Activated T-helper 1 cell treated with anti-CD3 and anti-CD28 coated beads, Interleukin-2, amount 50 U/mL, for 16 hours (primary cell): Measurements from ENCODE around the gene CALCOCO2.
"Not testable (repeated sequence)": the region's sequence is repeated elsewhere in the genome, so short reads cannot be mapped to it uniquely, and the experiment has no call there.

Experiments
- DNase-seq, 2 donors: peaks; one replicate each; pipeline ENCODE4 v3.0.0-alpha.2; 2020; ENCODE audit warnings: low read depth in 1 of 2, low spot score in 1 of 2

Gene CALCOCO2

DNA sequence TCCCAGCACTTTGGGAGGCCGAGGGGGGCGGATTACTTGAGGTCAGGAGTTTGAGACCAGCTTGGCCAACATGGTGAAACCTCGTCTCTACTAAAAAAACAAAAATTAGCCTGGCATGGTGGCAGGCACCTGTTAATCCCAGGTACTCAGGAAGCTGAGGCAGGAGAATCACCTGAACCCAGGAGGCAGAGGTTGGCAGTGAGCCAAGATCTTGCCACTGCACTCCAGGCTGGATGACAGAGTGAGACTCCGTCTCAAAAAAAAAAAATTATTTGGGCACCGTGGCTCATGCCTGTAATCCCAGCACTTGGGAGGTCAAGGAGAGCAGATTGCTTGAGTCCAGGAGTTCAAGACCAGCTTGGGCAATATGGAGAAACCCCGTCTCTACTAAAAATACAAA lies 9.9 kb upstream of the CALCOCO2 start:
- DNase-seq: not testable (repeated sequence)

GRCh38 chr17:48825446-48826381 lies 5.1 kb upstream of the CALCOCO2 start:
- DNase-seq: no peak

- no peak for DNase-seq
Observed at GRCh38 chr17:48831549-48831883, 681 bp downstream of the CALCOCO2 start.

- DNase-seq: no peak
Observed at GRCh38 chr17:48834973-48835372, 4.1 kb downstream of the CALCOCO2 start.

DNA sequence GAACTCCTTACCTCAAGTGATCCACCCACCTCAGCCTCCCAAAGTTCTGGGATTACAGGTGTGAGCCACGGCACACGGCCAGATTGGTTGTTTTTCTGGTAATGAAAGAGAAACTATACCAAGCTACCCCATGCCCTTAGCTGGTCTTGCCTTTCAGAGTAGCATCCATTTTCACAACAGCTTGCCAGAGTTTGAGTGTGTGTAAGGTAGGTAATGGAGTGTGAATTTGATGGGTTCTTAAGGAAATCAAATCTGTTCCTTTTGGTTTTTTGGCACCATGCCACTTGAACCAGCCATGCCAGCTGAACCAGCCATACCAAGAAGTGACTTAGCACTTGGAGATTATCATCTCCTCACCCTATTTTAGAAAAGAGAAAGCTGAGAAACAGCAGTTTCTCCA lies 5.1 kb downstream of the CALCOCO2 start:
- no peak for DNase-seq

DNA sequence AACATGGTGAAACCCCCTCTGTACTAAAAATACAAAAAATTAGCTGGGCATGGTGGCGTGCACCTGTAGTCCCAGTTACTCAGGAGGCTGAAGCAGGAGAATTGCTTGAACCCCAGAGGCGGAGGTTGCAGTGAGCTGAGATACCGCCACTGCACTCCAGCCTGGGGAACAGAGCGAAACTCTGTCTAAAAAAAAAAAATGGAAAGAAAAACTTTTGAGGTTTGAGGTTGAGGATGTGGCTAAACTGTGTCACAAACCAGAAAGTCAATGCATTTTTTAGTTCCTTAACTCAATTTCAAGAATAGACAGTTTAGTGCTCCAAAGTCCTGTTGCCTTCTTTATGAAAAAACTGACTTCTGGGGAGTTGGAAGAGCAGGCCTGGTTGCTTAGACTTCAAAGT lies 6.6 kb downstream of the CALCOCO2 start:
- DNase-seq: not testable (repeated sequence)

GRCh38 chr17:48840441-48840840 lies 9.6 kb downstream of the CALCOCO2 start:
- no peak for DNase-seq

GRCh38 chr17:48841395-48841831 lies 10.6 kb downstream of the CALCOCO2 start:
- DNase-seq: no peak

- DNase-seq: no peak
Observed at GRCh38 chr17:48842746-48843145, 11.9 kb downstream of the CALCOCO2 start.

DNA sequence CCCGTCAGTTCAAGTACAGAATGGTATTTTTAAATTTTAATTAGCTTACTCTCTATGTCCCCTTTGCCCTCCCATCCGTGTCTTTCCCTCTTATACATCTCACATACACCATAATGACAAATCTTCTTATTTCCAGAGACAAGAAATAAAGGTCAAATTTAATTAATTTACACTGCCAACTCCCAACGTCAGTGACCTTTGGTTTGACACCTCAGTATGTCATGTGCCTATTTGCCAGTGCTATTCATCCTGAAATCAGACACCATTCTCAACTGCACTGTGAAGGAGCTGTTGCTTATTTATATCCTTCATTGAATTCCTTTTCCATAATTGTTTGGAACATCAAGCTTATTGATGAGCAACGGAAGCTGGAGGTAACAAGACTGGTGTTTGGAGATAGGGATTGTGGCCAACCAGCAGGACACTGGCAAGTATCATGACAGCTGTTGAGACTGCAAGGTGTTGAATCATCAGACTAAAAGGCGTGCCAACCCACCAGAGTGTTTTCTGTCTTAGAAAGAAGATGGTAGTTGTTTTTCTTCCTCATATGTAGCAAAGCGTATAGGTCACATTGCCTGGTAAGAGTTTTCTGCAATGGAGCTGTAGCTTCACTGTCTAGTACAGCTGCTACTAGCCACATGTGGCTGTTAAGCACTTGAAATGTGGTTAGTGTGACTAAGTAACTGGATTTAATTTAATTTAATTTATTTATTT lies 12.5 kb downstream of the CALCOCO2 start:
- no peak for DNase-seq

DNA sequence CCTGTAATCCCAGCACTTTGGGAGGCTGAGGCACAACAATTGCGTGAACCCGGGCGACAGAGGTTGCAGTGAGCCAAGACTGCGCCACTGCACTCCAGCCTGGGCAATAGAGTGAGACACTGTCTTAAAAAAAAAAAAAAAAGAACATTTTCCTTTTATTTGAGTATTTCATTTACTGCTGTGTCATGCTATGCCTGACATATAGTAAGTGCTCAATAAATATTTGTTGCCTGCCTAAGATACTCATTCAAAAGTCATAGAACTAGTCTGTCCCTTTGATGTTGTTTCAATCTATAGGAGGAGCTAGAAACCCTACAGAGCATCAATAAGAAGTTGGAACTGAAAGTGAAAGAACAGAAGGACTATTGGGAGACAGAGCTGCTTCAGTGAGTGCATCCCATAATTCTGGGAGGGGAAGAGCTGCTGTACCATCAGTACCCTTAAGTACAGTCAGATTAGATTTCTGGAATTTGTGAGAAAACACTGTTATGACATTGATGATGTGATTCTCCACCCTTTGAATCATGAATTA lies 20.0 kb downstream of the CALCOCO2 start:
- DNase-seq: no peak

GRCh38 chr17:48854774-48855476 lies 24.1 kb downstream of the CALCOCO2 start:
- no peak for DNase-seq

- no peak for DNase-seq
Observed at GRCh38 chr17:48856122-48856821, 25.4 kb downstream of the CALCOCO2 start.

- no peak for DNase-seq
Observed at GRCh38 chr17:48860034-48860433, 29.2 kb downstream of the CALCOCO2 start.

DNA sequence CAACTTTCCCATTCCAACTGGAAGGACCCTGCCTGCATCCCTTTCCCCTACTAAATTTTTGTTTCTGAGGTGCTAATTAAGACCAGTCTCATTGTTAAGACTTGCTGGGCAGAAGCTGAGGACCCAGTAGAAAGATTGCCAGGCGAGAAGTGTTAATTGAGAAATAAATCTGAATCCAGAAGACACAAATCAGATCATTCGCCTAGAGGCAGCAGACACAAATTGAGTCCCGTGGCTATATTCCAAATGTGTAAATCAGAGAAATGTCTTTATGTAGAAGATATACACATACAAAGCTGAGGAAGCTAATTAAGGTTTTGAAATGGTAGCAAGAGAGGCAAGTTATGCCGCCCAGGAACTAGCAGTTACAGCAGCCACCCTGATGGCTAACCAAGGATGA lies 29.6 kb downstream of the CALCOCO2 start:
- no peak for DNase-seq

DNA sequence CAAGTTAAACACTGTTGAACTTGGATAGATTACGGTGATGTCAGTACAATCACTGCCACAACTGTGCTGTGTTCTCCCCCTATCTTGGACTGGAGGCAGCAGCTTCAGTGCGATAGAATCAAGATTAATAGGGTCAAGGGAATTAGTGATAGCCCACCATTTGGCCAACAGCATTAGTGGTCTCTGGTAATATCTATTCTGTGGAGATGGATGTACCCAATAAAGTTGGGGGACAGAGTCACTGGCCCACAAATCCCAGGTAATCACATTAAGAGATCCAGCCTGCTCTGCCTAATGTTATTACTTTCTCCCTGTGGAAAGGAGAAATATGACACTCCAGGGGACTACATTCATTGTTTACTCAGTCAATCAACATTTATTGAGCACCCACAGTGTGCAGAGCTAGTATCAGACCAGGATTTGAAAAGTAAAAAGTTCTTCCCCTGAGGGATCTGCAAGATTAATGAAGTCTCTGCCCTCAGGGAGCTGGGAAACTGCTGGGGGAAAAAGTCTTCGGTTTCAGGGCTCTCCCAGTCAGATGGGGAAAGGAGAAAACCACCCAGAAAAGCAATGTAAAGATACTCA lies 38.2 kb downstream of the CALCOCO2 start:
- no peak for DNase-seq

GRCh38 chr17:48869821-48870318 lies 39.0 kb downstream of the CALCOCO2 start:
- no peak for DNase-seq

DNA sequence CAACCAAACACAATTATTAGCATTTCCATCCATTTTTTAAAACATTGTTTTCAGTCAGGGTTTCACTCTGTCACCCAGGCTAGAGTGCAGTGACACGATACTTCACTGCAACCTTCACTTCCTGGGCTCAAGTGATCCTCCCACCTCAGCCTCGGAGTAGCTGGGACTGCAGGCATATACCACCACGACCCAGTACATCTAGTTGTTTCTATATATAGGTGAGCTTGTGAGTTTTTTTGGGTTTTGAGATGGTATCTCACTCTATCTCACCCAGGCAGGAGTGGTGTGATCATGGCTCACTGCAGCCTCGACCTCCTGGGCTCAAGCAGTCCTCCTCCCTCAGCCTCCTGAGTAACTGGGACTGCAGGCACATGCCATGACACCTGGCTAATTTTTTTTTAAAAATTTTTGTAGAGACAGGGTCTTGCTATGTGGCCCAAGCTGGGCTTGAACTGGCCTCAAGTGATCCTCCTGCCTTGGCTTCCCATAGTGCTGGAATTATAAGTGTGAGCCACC lies 40.3 kb downstream of the CALCOCO2 start:
- DNase-seq: no peak

GRCh38 chr17:48871551-48872351 lies 40.9 kb downstream of the CALCOCO2 start:
- DNase-seq: no peak
